Measurements from ENCODE around the gene MORN1. TPM values are rescaled to one million over a fixed set of nuclear protein-coding genes. Genes with fewer than 3 reads are reported as not detected.

Gene MORN1
- total RNA-seq, 4 donors from 2014 or later, result 0.59 to 20.0 (median 9.5) TPM

DNA sequence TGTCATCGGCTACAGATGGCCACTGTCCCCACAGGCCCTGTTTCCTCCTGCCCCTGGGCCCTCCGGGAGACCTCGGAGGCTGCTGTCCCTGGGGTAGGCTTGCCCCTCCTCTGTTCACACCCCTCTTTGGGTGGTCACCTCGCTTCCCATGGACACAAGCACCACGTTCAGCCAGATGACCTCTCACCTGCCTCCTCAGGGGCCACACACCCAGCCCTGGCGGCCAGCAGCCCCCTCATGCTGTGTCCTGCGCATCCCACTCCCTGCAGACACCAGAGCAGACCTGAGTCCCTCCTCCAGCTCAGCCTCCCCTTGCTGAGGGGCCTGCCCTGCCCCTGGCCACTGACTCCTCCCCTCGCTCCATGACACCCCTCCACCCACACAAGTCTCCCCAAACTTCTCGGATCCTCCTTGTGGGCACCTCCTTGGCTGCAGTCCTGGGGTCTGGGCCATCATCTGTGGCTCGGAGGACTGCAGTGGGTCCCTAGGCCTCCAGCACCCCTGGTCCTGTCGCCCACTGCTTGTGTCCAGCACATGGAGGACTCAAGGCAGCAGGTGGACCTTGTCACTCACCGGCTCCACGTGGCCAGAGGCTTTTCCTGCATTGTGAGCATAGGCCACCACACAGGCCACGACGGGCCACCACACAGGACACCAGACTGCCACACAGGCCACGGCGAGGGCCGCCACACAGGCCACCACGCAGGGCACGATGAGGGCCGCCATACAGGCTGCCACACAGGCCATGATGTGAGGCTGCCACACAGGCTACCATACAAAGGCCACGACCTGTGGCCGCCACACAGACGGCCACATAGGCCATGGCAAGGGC lies 51.1 kb downstream of the MORN1 start:
- TF ChIP-seq POLR2A (IDR thresholded peaks at IDR 0.05), result no peak
- TF ChIP-seq, protein P1, sequence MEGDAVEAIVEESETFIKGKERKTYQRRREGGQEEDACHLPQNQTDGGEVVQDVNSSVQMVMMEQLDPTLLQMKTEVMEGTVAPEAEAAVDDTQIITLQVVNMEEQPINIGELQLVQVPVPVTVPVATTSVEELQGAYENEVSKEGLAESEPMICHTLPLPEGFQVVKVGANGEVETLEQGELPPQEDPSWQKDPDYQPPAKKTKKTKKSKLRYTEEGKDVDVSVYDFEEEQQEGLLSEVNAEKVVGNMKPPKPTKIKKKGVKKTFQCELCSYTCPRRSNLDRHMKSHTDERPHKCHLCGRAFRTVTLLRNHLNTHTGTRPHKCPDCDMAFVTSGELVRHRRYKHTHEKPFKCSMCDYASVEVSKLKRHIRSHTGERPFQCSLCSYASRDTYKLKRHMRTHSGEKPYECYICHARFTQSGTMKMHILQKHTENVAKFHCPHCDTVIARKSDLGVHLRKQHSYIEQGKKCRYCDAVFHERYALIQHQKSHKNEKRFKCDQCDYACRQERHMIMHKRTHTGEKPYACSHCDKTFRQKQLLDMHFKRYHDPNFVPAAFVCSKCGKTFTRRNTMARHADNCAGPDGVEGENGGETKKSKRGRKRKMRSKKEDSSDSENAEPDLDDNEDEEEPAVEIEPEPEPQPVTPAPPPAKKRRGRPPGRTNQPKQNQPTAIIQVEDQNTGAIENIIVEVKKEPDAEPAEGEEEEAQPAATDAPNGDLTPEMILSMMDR (IDR thresholded peaks at IDR 0.05), result no peak
- Histone ChIP-seq H3K36me3 (no peaks in the 10 kb centered on the region), H3K4me1 (no peaks in the 10 kb centered on the region), H3K4me3 (no peak overlapping the region), H3K27me3 (no peaks in the 10 kb centered on the region), H3K27ac (no peak overlapping the region), H3K9me3 (no peaks in the 10 kb centered on the region)
- no peak for DNase-seq
- intact Hi-C loops (cut with DNase I; ENCODE audit: low total_unique reads), result no loop called here

DNA sequence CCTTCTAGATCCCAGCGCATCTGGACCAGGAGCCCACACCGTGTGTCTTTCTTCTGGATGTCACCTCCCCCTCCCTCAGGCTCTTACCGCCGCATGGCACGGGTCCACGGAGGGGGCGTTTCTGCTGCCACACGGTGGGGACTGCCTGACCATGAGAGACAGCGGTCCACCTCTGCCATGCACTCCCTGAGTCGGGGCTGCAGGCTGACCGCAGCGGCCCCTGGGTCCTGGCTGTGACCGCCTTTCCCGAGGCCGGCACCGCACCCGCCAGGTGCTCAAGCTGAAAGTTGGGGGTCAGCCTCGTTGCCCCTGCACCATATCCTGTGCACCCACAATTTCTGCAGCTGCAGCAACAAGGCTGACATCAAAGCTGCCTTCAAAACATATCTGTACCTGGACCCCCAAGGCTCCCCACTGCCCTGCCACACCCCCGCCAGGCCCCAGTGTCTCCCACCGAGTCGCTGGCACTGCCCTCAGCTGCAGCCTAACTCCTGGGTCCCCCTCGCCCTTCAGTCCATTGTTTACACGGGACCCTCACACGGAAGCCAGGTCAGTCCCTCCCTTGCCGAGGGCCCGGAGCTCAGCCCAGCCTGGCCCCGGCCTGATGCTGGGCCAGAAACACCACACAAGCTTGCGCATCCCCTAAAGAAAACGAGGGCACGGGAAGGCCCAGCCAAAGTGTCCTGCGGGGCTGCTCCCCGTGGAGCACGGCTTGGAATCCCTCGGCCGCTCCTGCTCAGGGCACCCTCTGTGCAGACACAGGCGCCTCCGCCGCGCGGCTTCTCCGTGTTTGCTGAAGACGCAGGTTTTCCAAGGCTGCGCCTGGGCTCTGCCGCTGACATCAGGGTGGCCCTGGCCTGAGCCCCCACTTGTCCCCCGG lies 51.9 kb downstream of the MORN1 start:
- Histone ChIP-seq H3K4me3 (no peak overlapping the region), H3K27ac (no peak overlapping the region), H3K36me3 (no peaks in the 10 kb centered on the region), H3K9me3 (no peaks in the 10 kb centered on the region), H3K4me1 (no peaks in the 10 kb centered on the region), H3K27me3 (no peaks in the 10 kb centered on the region)
- intact Hi-C loops (cut with DNase I; ENCODE audit: low total_unique reads), result no loop called here
- DNase-seq, result no peak
- TF ChIP-seq, protein P1 (IDR thresholded peaks at IDR 0.05), result no peak
- TF ChIP-seq POLR2A (IDR thresholded peaks at IDR 0.05), result no peak

DNA sequence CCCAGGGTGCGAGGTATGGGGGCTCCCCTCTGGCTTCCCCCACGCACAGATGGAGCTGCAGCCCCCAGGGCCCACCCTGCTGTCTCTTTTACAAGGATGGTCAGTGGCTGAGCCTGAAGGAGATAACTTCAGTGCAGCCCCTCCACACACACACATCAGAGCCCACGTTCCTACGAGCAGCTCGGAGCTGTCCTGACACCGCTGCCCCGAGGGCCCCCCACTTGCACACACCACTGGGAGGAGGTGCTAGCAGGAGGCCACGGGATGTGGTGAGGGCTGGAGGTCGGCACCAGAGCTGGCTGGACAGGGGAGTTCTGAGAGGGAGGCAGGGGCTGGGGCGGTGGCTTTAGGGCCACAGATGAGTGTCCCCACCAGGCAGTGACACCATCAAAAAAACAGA lies 53.9 kb downstream of the MORN1 start:
- no peaks in the 10 kb centered on the region for H3K27me3 ChIP-seq
- no peak for DNase-seq
- intact Hi-C loops (cut with DNase I; ENCODE audit: low total_unique reads), result no loop called here
- no peaks in the 10 kb centered on the region for H3K4me1 ChIP-seq
- no peaks in the 10 kb centered on the region for H3K36me3 ChIP-seq
- H3K27ac ChIP-seq, result no peak overlapping the region
- no peaks in the 10 kb centered on the region for H3K9me3 ChIP-seq
- TF ChIP-seq POLR2A (IDR thresholded peaks at IDR 0.05), result no peak
- no peak overlapping the region for H3K4me3 ChIP-seq

DNA sequence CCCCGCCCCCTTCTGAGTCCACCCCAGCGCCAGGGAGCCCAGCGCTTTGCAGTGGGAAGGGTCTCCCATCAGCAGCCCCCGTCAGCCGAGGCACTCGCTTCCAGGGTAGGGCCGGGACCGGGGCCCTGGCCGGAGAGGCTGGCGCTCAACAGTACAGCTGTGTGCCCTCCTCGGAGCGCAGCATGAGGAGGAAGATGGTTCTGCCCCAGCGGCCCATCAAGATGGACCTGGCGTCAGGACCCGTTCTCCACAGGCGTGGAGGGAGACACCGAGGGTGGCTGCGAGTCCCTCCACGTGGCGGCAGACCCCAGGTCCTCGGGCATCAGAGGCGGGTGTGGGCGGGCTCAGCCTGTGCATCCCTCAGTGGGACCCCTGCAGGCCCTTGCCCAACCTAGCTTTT lies 54.3 kb downstream of the MORN1 start:
- Histone ChIP-seq H3K27ac (no peak overlapping the region), H3K9me3 (no peaks in the 10 kb centered on the region), H3K27me3 (no peaks in the 10 kb centered on the region), H3K4me3 (no peak overlapping the region), H3K4me1 (no peaks in the 10 kb centered on the region), H3K36me3 (no peaks in the 10 kb centered on the region)
- TF ChIP-seq, protein P1 (IDR thresholded peaks at IDR 0.05), result no peak
- no peak for TF ChIP-seq POLR2A (IDR thresholded peaks at IDR 0.05)
- DNase-seq, result no peak
- intact Hi-C loops (cut with DNase I; ENCODE audit: low total_unique reads), result no loop called here

DNA sequence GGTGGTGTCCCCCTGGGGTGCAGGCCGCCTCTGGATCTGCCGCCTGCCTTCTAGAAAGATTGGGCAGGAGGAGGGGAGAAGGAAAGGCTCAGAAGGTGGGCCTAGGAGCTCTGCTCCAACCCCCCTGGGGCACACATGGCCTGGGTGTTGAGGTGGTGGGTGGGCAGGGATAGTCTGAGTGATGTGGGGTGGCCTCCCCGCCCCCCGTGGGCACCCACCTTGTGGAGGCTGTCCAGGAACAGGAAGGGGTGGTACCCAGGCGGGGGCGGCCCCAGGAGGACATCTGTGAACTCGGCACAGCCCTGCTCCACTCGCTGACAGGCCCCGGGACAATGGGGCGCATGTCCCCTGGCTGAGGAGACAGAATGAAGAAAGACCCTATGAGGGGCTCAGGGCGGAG lies 54.9 kb downstream of the MORN1 start:
- TF ChIP-seq, protein P1 (IDR thresholded peaks at IDR 0.05), result no peak
- Histone ChIP-seq H3K4me1 (no peaks in the 10 kb centered on the region), H3K27me3 (no peaks in the 10 kb centered on the region), H3K27ac (no peak overlapping the region), H3K36me3 (no peaks in the 10 kb centered on the region), H3K9me3 (no peaks in the 10 kb centered on the region), H3K4me3 (no peak overlapping the region)
- intact Hi-C loops (cut with DNase I; ENCODE audit: low total_unique reads), result no loop called here
- DNase-seq, result no peak

All from uterus (tissue), 4 donors.